Muscle layer of duodenum (tissue), 2 donors: Measurements from ENCODE around the gene IGSF9.

ENCODE experiments used
- H3K27ac ChIP-seq: one replicate; pipeline ENCODE4 v1.7.0; 2013; ENCODE audit warnings: mild to moderate bottlenecking, low read length
- H3K27me3 ChIP-seq: one replicate; pipeline ENCODE4 v1.7.0; 2013; ENCODE audit warnings: low read depth, mild to moderate bottlenecking, control low read depth, low read length
- H3K36me3 ChIP-seq, 2 donors: one replicate each; pipeline ENCODE4 v1.7.0; 2013; ENCODE audit warnings: low read length in 2 of 2, control low read depth in 1 of 2, mild to moderate bottlenecking in 1 of 2; ENCODE audit not compliant: insufficient read depth in 2 of 2, control insufficient read depth in 1 of 2
- H3K4me1 ChIP-seq, 2 donors: one replicate each; pipeline ENCODE4 v1.7.0; 2013; ENCODE audit warnings: low read length in 2 of 2, mild to moderate bottlenecking in 2 of 2, control low read depth in 1 of 2, moderate library complexity in 1 of 2; ENCODE audit not compliant: insufficient read depth in 2 of 2, control insufficient read depth in 1 of 2
- H3K4me3 ChIP-seq, 2 donors: one replicate each; pipeline ENCODE4 v1.7.0; 2013; ENCODE audit warnings: low read length in 2 of 2, low read depth in 1 of 2, mild to moderate bottlenecking in 1 of 2
- H3K9me3 ChIP-seq, 2 donors: one replicate each; pipeline ENCODE4 v1.7.0; 2013; ENCODE audit warnings: low read length in 2 of 2, control low read depth in 1 of 2, mild to moderate bottlenecking in 1 of 2; ENCODE audit not compliant: control insufficient read depth in 1 of 2
- donor health status: healthy.

IGSF9 gene

DNA sequence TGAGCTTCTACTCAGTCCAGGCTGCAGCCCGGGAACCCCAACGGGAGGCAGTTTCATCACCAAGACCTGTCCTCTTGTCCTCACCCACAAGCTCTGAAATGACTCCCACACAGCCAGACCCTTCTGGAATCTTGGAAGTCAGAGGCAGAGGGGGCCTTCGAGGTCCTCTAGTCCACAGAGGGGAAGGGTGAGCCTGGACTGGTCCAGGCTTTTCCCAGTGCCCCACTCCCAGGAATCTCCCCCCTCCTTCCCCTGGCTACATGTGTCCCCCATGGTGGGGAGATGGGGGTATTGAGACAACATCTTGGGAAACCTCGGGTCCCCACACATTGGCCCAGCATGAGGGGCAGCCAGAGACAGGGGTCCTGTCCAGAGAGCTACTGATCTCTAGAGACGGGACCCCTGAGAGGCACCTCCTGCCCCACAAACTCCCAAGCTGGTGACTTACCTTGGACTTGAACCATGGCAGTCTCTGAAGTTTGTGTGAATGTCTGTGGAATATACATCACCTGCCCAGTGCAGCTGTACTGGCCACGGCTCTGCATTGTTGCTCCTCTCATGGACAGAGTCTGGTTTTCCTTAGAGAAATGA is 28.0 kb upstream of the IGSF9 start:
- Histone ChIP-seq H3K4me3 (no peak overlapping the region), H3K9me3 (no peaks in the 10 kb centered on the region), H3K4me1 (peaks cover 0 to 1% of the 10 kb centered on the region in 2 donors), H3K27me3 (peaks cover 7% of the 10 kb centered on the region), H3K27ac (no peak overlapping the region), H3K36me3 (no peaks in the 10 kb centered on the region)

DNA sequence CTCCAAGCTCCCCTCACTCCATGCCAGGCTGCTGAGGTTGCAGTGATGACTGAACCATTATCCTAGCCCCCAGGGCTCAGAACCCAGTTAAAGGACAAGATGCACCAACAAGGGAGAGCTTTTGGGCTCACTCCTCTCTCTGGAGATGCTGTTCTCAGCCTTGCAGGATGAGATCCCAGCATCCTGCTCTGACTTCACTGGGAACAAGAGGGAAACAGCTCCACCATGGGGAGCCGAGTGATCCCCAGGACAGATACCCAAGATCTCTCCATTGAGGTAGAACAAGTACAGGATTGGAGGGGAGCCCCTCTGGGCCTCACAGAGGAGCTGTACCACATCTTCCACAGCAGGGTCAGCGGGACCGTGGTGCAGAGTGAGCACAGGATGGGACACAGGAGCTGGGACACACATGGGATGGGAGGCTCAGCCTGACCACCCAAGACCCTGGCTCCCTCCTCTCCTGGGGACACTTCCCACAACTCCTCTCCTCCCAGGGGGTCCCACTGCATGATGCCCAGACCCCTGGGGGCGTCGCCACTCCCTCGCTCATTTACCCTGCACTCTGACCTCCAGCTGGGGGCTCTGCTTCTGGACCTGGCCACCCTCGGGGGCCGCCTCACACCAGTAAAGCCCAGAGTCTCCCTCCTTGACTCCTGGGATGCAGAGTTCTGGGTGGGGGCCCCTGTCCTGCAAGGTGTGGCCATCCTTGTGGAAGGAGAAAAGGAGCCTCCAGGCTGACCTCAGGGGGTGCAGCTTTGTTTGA is 27.2 kb upstream of the IGSF9 start:
- Histone ChIP-seq H3K27me3 (peaks cover 7% of the 10 kb centered on the region), H3K4me1 (no peaks in the 10 kb centered on the region), H3K4me3 (no peak overlapping the region), H3K27ac (no peak overlapping the region), H3K36me3 (no peaks in the 10 kb centered on the region), H3K9me3 (no peaks in the 10 kb centered on the region)

- Histone ChIP-seq H3K27ac (no peak overlapping the region), H3K36me3 (no peaks in the 10 kb centered on the region), H3K9me3 (no peaks in the 10 kb centered on the region), H3K4me3 (no peak overlapping the region), H3K27me3 (peaks cover 7% of the 10 kb centered on the region), H3K4me1 (no peaks in the 10 kb centered on the region)
Observed at GRCh38 chr1:159970932-159971342, 25.5 kb upstream of the IGSF9 start.

- Histone ChIP-seq H3K4me3 (no peak overlapping the region), H3K9me3 (no peaks in the 10 kb centered on the region), H3K27me3 (no peaks in the 10 kb centered on the region), H3K27ac (no peak overlapping the region), H3K36me3 (no peaks in the 10 kb centered on the region), H3K4me1 (no peaks in the 10 kb centered on the region)
Observed at GRCh38 chr1:159968901-159969300, 23.5 kb upstream of the IGSF9 start.

- H3K36me3 ChIP-seq, result no peaks in the 10 kb centered on the region
- H3K4me3 ChIP-seq, result no peak overlapping the region
- H3K9me3 ChIP-seq, result no peaks in the 10 kb centered on the region
- no peak overlapping the region for H3K27ac ChIP-seq
- no peaks in the 10 kb centered on the region for H3K4me1 ChIP-seq
- H3K27me3 ChIP-seq, result no peaks in the 10 kb centered on the region
Observed at GRCh38 chr1:159965263-159965662, 19.9 kb upstream of the IGSF9 start.

DNA sequence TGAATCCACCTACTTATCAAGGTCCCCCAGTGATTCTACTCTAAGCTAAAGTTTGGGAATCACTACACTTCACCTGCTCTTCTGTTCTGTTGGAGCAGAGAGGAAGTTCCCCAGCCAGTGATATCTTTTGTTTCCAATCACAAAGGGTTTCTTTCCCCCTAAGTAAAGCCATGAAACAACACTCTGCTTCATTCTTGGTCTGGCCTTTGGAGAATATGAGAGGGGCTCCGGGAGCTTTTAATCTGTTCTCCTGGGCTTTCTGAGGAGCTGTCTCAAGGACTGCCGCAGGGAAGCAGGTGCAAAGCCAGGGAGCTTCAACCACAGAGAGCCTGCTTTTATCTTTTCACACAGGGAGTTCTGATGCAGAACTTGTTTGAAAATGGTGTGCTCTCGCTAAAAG is 18.7 kb upstream of the IGSF9 start:
- no peak overlapping the region for H3K4me3 ChIP-seq
- no peaks in the 10 kb centered on the region for H3K4me1 ChIP-seq
- H3K9me3 ChIP-seq, result no peaks in the 10 kb centered on the region
- no peak overlapping the region for H3K27ac ChIP-seq
- H3K27me3 ChIP-seq, result no peaks in the 10 kb centered on the region
- H3K36me3 ChIP-seq, result no peaks in the 10 kb centered on the region

GRCh38 chr1:159962176-159962575 is 16.8 kb upstream of the IGSF9 start:
- H3K27ac ChIP-seq, result no peak overlapping the region
- no peaks in the 10 kb centered on the region for H3K4me1 ChIP-seq
- no peak overlapping the region for H3K4me3 ChIP-seq
- no peaks in the 10 kb centered on the region for H3K9me3 ChIP-seq
- no peaks in the 10 kb centered on the region for H3K36me3 ChIP-seq
- no peaks in the 10 kb centered on the region for H3K27me3 ChIP-seq

DNA sequence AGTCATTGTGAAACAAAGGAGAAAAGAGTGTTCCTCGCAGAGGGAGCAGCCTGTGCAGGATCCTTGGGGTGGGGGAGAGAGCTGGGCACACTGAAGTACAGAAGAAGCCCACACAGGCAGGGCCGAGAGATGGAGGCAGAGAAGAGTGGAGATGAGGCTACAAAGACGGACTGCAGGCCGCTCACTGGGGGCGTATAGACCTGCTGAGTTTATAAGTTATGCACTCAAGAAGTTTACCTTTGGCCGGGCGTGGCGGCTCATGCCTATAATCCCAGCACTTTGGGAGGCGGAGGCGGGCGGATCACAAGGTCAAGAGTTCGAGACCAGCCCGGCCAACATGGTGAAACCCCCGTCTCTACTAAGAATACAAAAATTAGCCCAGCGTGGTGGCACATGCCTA is 16.2 kb upstream of the IGSF9 start:
- H3K27me3 ChIP-seq, result no peaks in the 10 kb centered on the region
- H3K9me3 ChIP-seq, result no peaks in the 10 kb centered on the region
- H3K4me3 ChIP-seq, result peak overlapping the region in 1 of 2 donors; percentile 37
- H3K36me3 ChIP-seq, result no peaks in the 10 kb centered on the region
- peak overlapping the region; percentile 79 for H3K27ac ChIP-seq
- no peaks in the 10 kb centered on the region for H3K4me1 ChIP-seq

DNA sequence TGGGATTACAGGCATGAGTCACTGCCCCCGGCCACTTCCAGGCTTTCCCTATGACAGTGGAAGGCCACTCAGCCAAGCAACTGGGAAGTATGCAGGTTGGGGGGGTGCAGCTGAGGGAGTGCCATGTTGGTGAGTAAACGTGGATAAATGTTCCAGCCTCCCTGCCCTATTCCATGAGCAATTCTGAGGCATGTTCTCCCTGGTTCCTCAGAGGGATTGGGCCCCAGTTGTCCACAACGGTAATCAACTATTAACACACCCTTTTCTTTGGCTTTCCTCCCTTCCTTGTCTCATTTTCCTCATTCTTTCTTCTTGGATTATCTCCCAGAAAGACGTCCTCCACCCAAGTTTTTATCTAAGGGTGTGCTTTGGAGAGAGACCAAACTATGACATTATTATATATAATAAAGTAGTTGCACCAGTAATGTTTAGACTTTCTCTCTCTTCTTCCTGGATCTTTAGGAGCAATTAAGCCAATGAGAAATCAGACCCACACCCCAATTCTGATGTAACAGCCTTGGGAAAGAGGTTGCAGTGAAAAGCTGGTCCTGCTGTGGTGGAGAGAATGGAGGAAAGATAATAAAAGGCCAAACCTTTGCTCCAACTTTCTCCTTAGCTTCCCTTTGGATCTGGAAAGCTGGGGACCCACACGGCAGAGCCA is 15.4 kb upstream of the IGSF9 start:
- no peaks in the 10 kb centered on the region for H3K36me3 ChIP-seq
- peak overlapping the region in 1 of 2 donors; percentile 37 for H3K4me3 ChIP-seq
- H3K9me3 ChIP-seq, result no peaks in the 10 kb centered on the region
- H3K27me3 ChIP-seq, result no peaks in the 10 kb centered on the region
- H3K4me1 ChIP-seq, result no peaks in the 10 kb centered on the region
- H3K27ac ChIP-seq, result peak overlapping the region; percentile 79

- Histone ChIP-seq H3K36me3 (no peaks in the 10 kb centered on the region), H3K27me3 (no peaks in the 10 kb centered on the region), H3K4me3 (no peak overlapping the region), H3K27ac (no peak overlapping the region), H3K4me1 (no peaks in the 10 kb centered on the region), H3K9me3 (no peaks in the 10 kb centered on the region)
Observed at GRCh38 chr1:159959451-159959850, 14.0 kb upstream of the IGSF9 start.

GRCh38 chr1:159958719-159959380 is 13.4 kb upstream of the IGSF9 start:
- H3K9me3 ChIP-seq, result no peaks in the 10 kb centered on the region
- H3K4me1 ChIP-seq, result no peaks in the 10 kb centered on the region
- no peak overlapping the region for H3K4me3 ChIP-seq
- H3K27me3 ChIP-seq, result no peaks in the 10 kb centered on the region
- no peak overlapping the region for H3K27ac ChIP-seq
- no peaks in the 10 kb centered on the region for H3K36me3 ChIP-seq
